Measurements from ENCODE around the gene C1QTNF8. TPM values are rescaled to one million over a fixed set of nuclear protein-coding genes. Genes with fewer than 3 reads are reported as not detected.

C1QTNF8 gene
- total RNA-seq, 1 experiment from 2014 or later: not detected

GRCh38 chr16:1101133-1101532, 5.1 kb upstream of the C1QTNF8 start:
- H3K27me3 Mint-ChIP-seq (ENCODE audit: unreplicated experiment): peaks cover 84% of the 10 kb centered on the region

GRCh38 chr16:1100084-1100800, 4.2 kb upstream of the C1QTNF8 start:
- H3K4me3 Mint-ChIP-seq (ENCODE audit: low read depth, unreplicated experiment): no peak overlapping the region
- no peaks in the 10 kb centered on the region for H3K9me3 Mint-ChIP-seq (ENCODE audit: low read depth, unreplicated experiment)
- peaks cover 83% of the 10 kb centered on the region for H3K27me3 Mint-ChIP-seq (ENCODE audit: unreplicated experiment)
- no peaks in the 10 kb centered on the region for H3K4me1 Mint-ChIP-seq (ENCODE audit: low read depth, unreplicated experiment)
- BruUV-seq (replicated peaks): no TSS peak
- no peak for TF ChIP-seq CTCF (IDR thresholded peaks at IDR 0.05; ENCODE audit: unreplicated experiment)
- H3K36me3 Mint-ChIP-seq (ENCODE audit: insufficient read depth, unreplicated experiment): no peaks in the 10 kb centered on the region
- DNase-seq: no peak
- no peak overlapping the region for H3K27ac Mint-ChIP-seq (ENCODE audit: unreplicated experiment)
- CTCF ChIA-PET: interaction anchor here (0.8 to 1.4 kb wide), 3 partner anchors 41 to 43 kb away, joined by 6 to 8 read pairs (median 6); no protein-coding TSS in a partner anchor
- intact Hi-C loops (cut with micrococcal nuclease; ENCODE audit: unreplicated experiment): no loop called here

More at GRCh38 chr16:1101133-1101532, 5.1 kb upstream of the C1QTNF8 start:
- no TSS peak for BruUV-seq (replicated peaks)
- Mint-ChIP-seq H3K4me1 (ENCODE audit: low read depth, unreplicated experiment) (no peaks in the 10 kb centered on the region), H3K4me3 (ENCODE audit: low read depth, unreplicated experiment) (no peak overlapping the region), H3K36me3 (ENCODE audit: insufficient read depth, unreplicated experiment) (no peaks in the 10 kb centered on the region), H3K27ac (ENCODE audit: unreplicated experiment) (no peak overlapping the region), H3K9me3 (ENCODE audit: low read depth, unreplicated experiment) (no peaks in the 10 kb centered on the region)
- CTCF ChIA-PET: interaction anchor here (0.8 to 1.2 kb wide), 2 partner anchors 42 to 44 kb away, joined by 6 read pairs; no protein-coding TSS in a partner anchor
- no peak for DNase-seq
- TF ChIP-seq CTCF (IDR thresholded peaks at IDR 0.05; ENCODE audit: unreplicated experiment): no peak
- intact Hi-C loops (cut with micrococcal nuclease; ENCODE audit: unreplicated experiment): no loop called here

DNA sequence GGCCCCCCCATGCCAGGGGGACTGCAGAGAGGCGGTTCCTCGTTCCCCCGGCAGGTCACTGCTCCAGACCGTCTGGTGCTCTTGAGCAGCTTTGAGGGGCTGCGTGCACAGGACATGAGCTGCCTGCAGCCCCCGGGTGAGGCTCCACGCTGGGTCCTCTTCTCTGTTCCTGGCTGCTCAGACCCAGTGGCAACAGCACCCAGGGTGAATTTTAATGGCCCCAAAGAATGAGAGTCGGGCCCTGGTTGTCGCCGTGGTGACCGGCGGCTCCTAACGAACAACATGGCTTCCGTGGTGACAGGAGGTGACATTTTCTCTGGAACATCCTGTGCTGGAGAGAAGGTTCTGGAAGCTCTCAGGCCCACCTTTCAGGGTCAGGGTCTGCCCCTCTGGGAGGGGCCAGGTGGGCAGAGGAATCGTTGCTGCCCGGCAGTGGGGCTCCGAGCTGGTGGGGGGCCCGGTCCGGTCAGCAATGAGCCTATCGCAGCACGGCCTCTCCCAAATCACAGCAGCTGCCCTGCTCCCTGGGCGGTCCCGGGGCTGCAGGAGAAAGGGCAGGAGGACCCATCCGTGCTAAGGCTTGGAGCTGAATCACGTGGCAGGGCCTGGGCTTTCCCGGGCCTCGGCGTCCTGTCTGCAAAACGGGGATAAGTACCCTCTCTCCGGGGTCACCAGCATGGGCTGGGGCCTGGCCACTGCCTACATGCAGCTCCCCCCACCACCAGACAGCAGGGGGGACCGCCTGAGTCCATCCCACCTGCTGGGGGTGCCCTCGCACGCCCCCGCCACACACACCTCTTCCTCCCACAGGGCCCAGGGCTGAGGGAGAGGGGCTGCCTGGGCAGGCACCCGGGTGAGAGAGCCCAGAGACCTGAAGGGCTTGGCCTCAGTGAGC, 3.4 kb upstream of the C1QTNF8 start:
- TF ChIP-seq CTCF (IDR thresholded peaks at IDR 0.05; ENCODE audit: unreplicated experiment): no peak
- H3K4me3 Mint-ChIP-seq (ENCODE audit: low read depth, unreplicated experiment): no peak overlapping the region
- peaks cover 75% of the 10 kb centered on the region for H3K27me3 Mint-ChIP-seq (ENCODE audit: unreplicated experiment)
- BruUV-seq (replicated peaks): no TSS peak
- no peak for DNase-seq
- H3K36me3 Mint-ChIP-seq (ENCODE audit: insufficient read depth, unreplicated experiment): no peaks in the 10 kb centered on the region
- H3K27ac Mint-ChIP-seq (ENCODE audit: unreplicated experiment): no peak overlapping the region
- no peaks in the 10 kb centered on the region for H3K4me1 Mint-ChIP-seq (ENCODE audit: low read depth, unreplicated experiment)
- CTCF ChIA-PET: interaction anchor here (1.2 to 1.4 kb wide), 2 partner anchors 40 to 43 kb away, joined by 6 to 8 read pairs; no protein-coding TSS in a partner anchor
- intact Hi-C loops (cut with micrococcal nuclease; ENCODE audit: unreplicated experiment): no loop called here
- H3K9me3 Mint-ChIP-seq (ENCODE audit: low read depth, unreplicated experiment): no peaks in the 10 kb centered on the region

GRCh38 chr16:1098266-1098991, 2.4 kb upstream of the C1QTNF8 start:
- intact Hi-C loops (cut with micrococcal nuclease; ENCODE audit: unreplicated experiment): no loop called here
- CTCF ChIA-PET: interaction anchor here (1.4 kb wide), 1 partner anchor 42 kb away, joined by 8 read pairs; no protein-coding TSS in a partner anchor

More at GRCh38 chr16:1098266-1098991, 2.4 kb upstream of the C1QTNF8 start:
- Mint-ChIP-seq H3K4me1 (ENCODE audit: low read depth, unreplicated experiment) (no peaks in the 10 kb centered on the region), H3K4me3 (ENCODE audit: low read depth, unreplicated experiment) (no peak overlapping the region), H3K9me3 (ENCODE audit: low read depth, unreplicated experiment) (no peaks in the 10 kb centered on the region), H3K27me3 (ENCODE audit: unreplicated experiment) (peaks cover 74% of the 10 kb centered on the region), H3K27ac (ENCODE audit: unreplicated experiment) (no peak overlapping the region), H3K36me3 (ENCODE audit: insufficient read depth, unreplicated experiment) (peaks cover 2% of the 10 kb centered on the region)
- BruUV-seq (replicated peaks): no TSS peak
- TF ChIP-seq CTCF (IDR thresholded peaks at IDR 0.05; ENCODE audit: unreplicated experiment): no peak
- no peak for DNase-seq
